ENCODE results near the gene RAB27A.
"Not testable (repeated sequence)": the region's sequence is repeated elsewhere in the genome, so short reads cannot be mapped to it uniquely, and the experiment has no call there.

Gene RAB27A

GRCh38 chr15:55281517-55282228 is 7.9 kb downstream of the RAB27A start:
- DNase-seq, result no peak

GRCh38 chr15:55280589-55280988 is 9.0 kb downstream of the RAB27A start:
- DNase-seq, result not testable (repeated sequence)

GRCh38 chr15:55279746-55280351 is 9.8 kb downstream of the RAB27A start:
- peak; percentile 82 for DNase-seq

GRCh38 chr15:55279100-55279745 is 10.4 kb downstream of the RAB27A start:
- DNase-seq, result no peak

GRCh38 chr15:55277715-55278114 is 11.9 kb downstream of the RAB27A start:
- no peak for DNase-seq

GRCh38 chr15:55277116-55277564 is 12.5 kb downstream of the RAB27A start:
- DNase-seq, result peak; percentile 82

GRCh38 chr15:55276324-55276723 is 13.3 kb downstream of the RAB27A start:
- no peak for DNase-seq

- DNase-seq, result no peak
These were observed 19.3 kb downstream of the RAB27A start for GRCh38 chr15:55270291-55270690.

- DNase-seq, result no peak
These were observed 21.4 kb downstream of the RAB27A start for GRCh38 chr15:55268176-55268695.

- peak; percentile 86 for DNase-seq
These were observed 22.0 kb downstream of the RAB27A start for GRCh38 chr15:55267401-55268175.

- no peak for DNase-seq
These were observed 23.1 kb downstream of the RAB27A start for GRCh38 chr15:55266547-55266946.

- DNase-seq, result no peak
These were observed 29.0 kb downstream of the RAB27A start for GRCh38 chr15:55260562-55261131.

- no peak for DNase-seq
These were observed 31.7 kb downstream of the RAB27A start for GRCh38 chr15:55257938-55258337.

GRCh38 chr15:55257012-55257670 is 32.5 kb downstream of the RAB27A start:
- DNase-seq, result no peak

- no peak for DNase-seq
These were observed 33.2 kb downstream of the RAB27A start for GRCh38 chr15:55256281-55257011.

- DNase-seq, result no peak
These were observed 33.9 kb downstream of the RAB27A start for GRCh38 chr15:55255714-55256113.

- DNase-seq, result no peak
These were observed 34.5 kb downstream of the RAB27A start for GRCh38 chr15:55254916-55255679.

GRCh38 chr15:55253580-55253979 is 36.0 kb downstream of the RAB27A start:
- DNase-seq, result no peak

GRCh38 chr15:55252201-55252600 is 37.4 kb downstream of the RAB27A start:
- DNase-seq, result not testable (repeated sequence)

- no peak for DNase-seq
These were observed 38.7 kb downstream of the RAB27A start for GRCh38 chr15:55250941-55251340.

GRCh38 chr15:55250392-55250791 is 39.2 kb downstream of the RAB27A start:
- DNase-seq, result no peak
